Measurements from ENCODE around the gene DOCK4.

GRCh38 chr7:111933609-111934008, 272.6 kb downstream of the DOCK4 start:
- TF ChIP-seq CTCF (IDR thresholded peaks at IDR 0.05) = no peak
- no peak for TF ChIP-seq POLR2A (IDR thresholded peaks at IDR 0.05)
- TF ChIP-seq EP300 (IDR thresholded peaks at IDR 0.05) = no peak
- TF ChIP-seq POLR2AphosphoS5 (IDR thresholded peaks at IDR 0.05) = no peak
